Activated T-helper 1 cell treated with anti-CD3 and anti-CD28 coated beads, Interleukin-12 subunit alpha, Interleukin-12 subunit beta, Interleukin-2, Interleukin-4 antibody, amounts not matched to agents 30 ng/mL and 10 ng/mL and 1 ng/mL, durations not matched to agents 14 hours and 24 hours and 36 hours (primary cell): ENCODE data around the gene ATP2A2. TPM values are rescaled to one million over a fixed set of nuclear protein-coding genes. Genes with fewer than 3 reads are reported as not detected.
"Not testable (repeated sequence)": the region's sequence is repeated elsewhere in the genome, so short reads cannot be mapped to it uniquely, and the experiment has no call there.

ENCODE experiments used
- DNase-seq: peaks from one replicate; pipeline ENCODE4 v3.0.0; 2021; ENCODE audit warnings: low spot score
- H3K27ac Mint-ChIP-seq: one replicate; pipeline ENCODE4 v1.8.0; 2021; ENCODE audit warnings: mild to moderate bottlenecking, mixed read lengths
- H3K27me3 Mint-ChIP-seq: one replicate; pipeline ENCODE4 v1.8.0; 2022; ENCODE audit warnings: mild to moderate bottlenecking, moderate library complexity, mixed read lengths; ENCODE audit not compliant: insufficient read depth
- H3K36me3 Mint-ChIP-seq: one replicate; pipeline ENCODE4 v1.8.0; 2021; ENCODE audit warnings: low read depth, mixed read lengths
- H3K4me1 Mint-ChIP-seq: one replicate; pipeline ENCODE4 v1.8.0; 2021; ENCODE audit warnings: low read depth, mixed read lengths
- H3K4me3 Mint-ChIP-seq: one replicate; pipeline ENCODE4 v1.8.0; 2021; ENCODE audit warnings: mild to moderate bottlenecking, moderate library complexity, mixed read lengths
- H3K9me3 Mint-ChIP-seq: one replicate; pipeline ENCODE4 v1.8.0; 2021; ENCODE audit warnings: mixed read lengths
- intact Hi-C: fragments of 100-400 bp; cut with micrococcal nuclease; formaldehyde crosslinking; loops from one replicate; pipeline ENCODE4 v1.15.1; 2024
- total RNA-seq: library from RNA; stranded (reverse); gene quantifications from 2 replicates; pipeline ENCODE4 v1.2.3, GENCODE V29; 2022

Gene ATP2A2
- total RNA-seq, 1 donor from 2014 or later = 208 TPM

- peaks cover 23% of the 10 kb centered on the region for H3K36me3 Mint-ChIP-seq
- peaks cover 40% of the 10 kb centered on the region for H3K4me1 Mint-ChIP-seq
- no peak overlapping the region for H3K27ac Mint-ChIP-seq
- DNase-seq = no peak
- no peaks in the 10 kb centered on the region for H3K27me3 Mint-ChIP-seq
- H3K9me3 Mint-ChIP-seq = no peaks in the 10 kb centered on the region
- intact Hi-C loops = loop anchor here (2.0 kb wide), 1 partner anchor 35 kb away; no protein-coding TSS in a partner anchor
- no peak overlapping the region for H3K4me3 Mint-ChIP-seq
Observed at GRCh38 chr12:110317911-110318310, 36.9 kb downstream of the ATP2A2 start.

GRCh38 chr12:110320550-110320949, 39.5 kb downstream of the ATP2A2 start:
- H3K36me3 Mint-ChIP-seq = peaks cover 15% of the 10 kb centered on the region
- H3K4me3 Mint-ChIP-seq = no peak overlapping the region
- H3K9me3 Mint-ChIP-seq = no peaks in the 10 kb centered on the region
- peaks cover 22% of the 10 kb centered on the region for H3K4me1 Mint-ChIP-seq
- H3K27me3 Mint-ChIP-seq = no peaks in the 10 kb centered on the region
- intact Hi-C loops = no loop called here
- DNase-seq = no peak
- no peak overlapping the region for H3K27ac Mint-ChIP-seq

GRCh38 chr12:110329710-110330109, 48.7 kb downstream of the ATP2A2 start:
- Mint-ChIP-seq H3K9me3 (no peaks in the 10 kb centered on the region), H3K4me3 (no peak overlapping the region), H3K27me3 (no peaks in the 10 kb centered on the region), H3K27ac (no peak overlapping the region), H3K36me3 (peaks cover 47% of the 10 kb centered on the region), H3K4me1 (peaks cover 19% of the 10 kb centered on the region)
- DNase-seq = no peak
- intact Hi-C loops = no loop called here

DNA sequence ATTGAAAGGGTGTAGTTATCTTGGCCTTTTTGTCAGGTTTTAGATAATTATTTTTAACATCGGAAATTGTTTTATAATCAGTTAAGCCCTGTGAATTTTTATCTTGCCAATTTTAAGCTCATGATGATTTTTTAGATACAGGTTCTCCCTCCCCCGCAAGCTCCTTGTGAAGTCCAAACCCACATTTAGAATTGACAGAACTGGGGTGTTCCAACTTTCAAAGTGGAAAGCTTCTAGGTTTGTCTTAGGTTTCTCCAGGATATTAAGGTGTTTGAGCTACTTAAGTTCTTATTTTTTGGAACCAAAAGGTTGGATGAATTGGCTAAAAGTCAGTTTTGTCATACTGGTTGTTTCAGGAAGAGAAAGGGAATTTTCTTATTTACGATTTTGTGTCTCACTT, 49.1 kb downstream of the ATP2A2 start:
- Mint-ChIP-seq H3K4me1 (peaks cover 19% of the 10 kb centered on the region), H3K9me3 (no peaks in the 10 kb centered on the region), H3K36me3 (peaks cover 50% of the 10 kb centered on the region), H3K27ac (no peak overlapping the region), H3K4me3 (no peak overlapping the region), H3K27me3 (no peaks in the 10 kb centered on the region)
- DNase-seq = no peak
- intact Hi-C loops = no loop called here

- Mint-ChIP-seq H3K4me3 (no peak overlapping the region), H3K27ac (no peak overlapping the region)
Observed at GRCh38 chr12:110330544-110330943, 49.5 kb downstream of the ATP2A2 start.

GRCh38 chr12:110333201-110333600, 52.2 kb downstream of the ATP2A2 start:
- intact Hi-C loops = no loop called here
- Mint-ChIP-seq H3K36me3 (peaks cover 48% of the 10 kb centered on the region), H3K4me1 (peaks cover 13% of the 10 kb centered on the region), H3K4me3 (no peak overlapping the region), H3K27me3 (no peaks in the 10 kb centered on the region), H3K9me3 (no peaks in the 10 kb centered on the region), H3K27ac (no peak overlapping the region)
- DNase-seq = no peak

More at GRCh38 chr12:110330544-110330943, 49.5 kb downstream of the ATP2A2 start:
- no peaks in the 10 kb centered on the region for H3K9me3 Mint-ChIP-seq
- H3K27me3 Mint-ChIP-seq = no peaks in the 10 kb centered on the region
- H3K4me1 Mint-ChIP-seq = peaks cover 19% of the 10 kb centered on the region
- H3K36me3 Mint-ChIP-seq = peaks cover 53% of the 10 kb centered on the region
- intact Hi-C loops = no loop called here
- no peak for DNase-seq

DNA sequence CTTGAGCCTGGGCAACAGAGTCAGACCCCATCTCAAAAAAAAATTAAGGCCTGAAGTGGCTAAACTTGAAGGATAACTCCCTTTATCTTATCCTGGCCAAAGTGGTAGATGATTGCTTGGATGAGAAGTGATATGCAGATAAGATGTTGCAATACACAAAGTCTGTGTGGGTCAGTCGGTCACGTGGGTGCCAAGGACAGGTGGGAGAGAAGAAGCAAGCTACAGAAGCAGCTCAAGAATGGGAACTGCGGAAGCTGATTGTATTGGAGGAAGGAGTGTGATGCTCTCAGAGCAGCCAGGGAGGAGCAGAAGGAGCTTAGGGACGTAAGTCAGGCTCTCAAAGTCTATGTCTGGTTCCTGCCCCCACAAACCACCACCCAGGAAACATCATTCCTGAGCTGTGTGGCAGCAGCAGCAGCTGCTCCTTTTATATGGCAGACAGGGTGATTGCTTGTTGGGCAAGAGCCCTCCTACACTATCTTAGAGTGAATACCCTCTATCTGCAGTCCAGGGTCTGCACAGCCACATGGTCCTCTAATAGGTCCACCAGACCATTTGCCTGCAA, 54.5 kb downstream of the ATP2A2 start:
- H3K4me3 Mint-ChIP-seq = no peak overlapping the region
- DNase-seq = no peak
- no peaks in the 10 kb centered on the region for H3K9me3 Mint-ChIP-seq
- H3K36me3 Mint-ChIP-seq = peaks cover 59% of the 10 kb centered on the region
- H3K4me1 Mint-ChIP-seq = peaks cover 6% of the 10 kb centered on the region
- peak overlapping the region; percentile 36 for H3K27ac Mint-ChIP-seq
- intact Hi-C loops = no loop called here
- no peaks in the 10 kb centered on the region for H3K27me3 Mint-ChIP-seq

- Mint-ChIP-seq H3K9me3 (no peaks in the 10 kb centered on the region), H3K36me3 (peaks cover 66% of the 10 kb centered on the region), H3K27me3 (no peaks in the 10 kb centered on the region), H3K4me1 (no peaks in the 10 kb centered on the region), H3K27ac (no peak overlapping the region), H3K4me3 (no peak overlapping the region)
- intact Hi-C loops = no loop called here
- DNase-seq = no peak
Observed at GRCh38 chr12:110337912-110338710, 57.1 kb downstream of the ATP2A2 start.

GRCh38 chr12:110338754-110339153, 57.7 kb downstream of the ATP2A2 start:
- H3K9me3 Mint-ChIP-seq = no peaks in the 10 kb centered on the region
- no peaks in the 10 kb centered on the region for H3K4me1 Mint-ChIP-seq
- no peaks in the 10 kb centered on the region for H3K27me3 Mint-ChIP-seq
- H3K4me3 Mint-ChIP-seq = no peak overlapping the region
- H3K36me3 Mint-ChIP-seq = peaks cover 69% of the 10 kb centered on the region
- intact Hi-C loops = no loop called here
- no peak overlapping the region for H3K27ac Mint-ChIP-seq
- DNase-seq = no peak

- Mint-ChIP-seq H3K4me3 (no peak overlapping the region), H3K27me3 (no peaks in the 10 kb centered on the region), H3K27ac (no peak overlapping the region), H3K4me1 (no peaks in the 10 kb centered on the region), H3K9me3 (no peaks in the 10 kb centered on the region), H3K36me3 (peaks cover 70% of the 10 kb centered on the region)
- no peak for DNase-seq
- intact Hi-C loops = no loop called here
Observed at GRCh38 chr12:110339184-110339952, 58.3 kb downstream of the ATP2A2 start.

DNA sequence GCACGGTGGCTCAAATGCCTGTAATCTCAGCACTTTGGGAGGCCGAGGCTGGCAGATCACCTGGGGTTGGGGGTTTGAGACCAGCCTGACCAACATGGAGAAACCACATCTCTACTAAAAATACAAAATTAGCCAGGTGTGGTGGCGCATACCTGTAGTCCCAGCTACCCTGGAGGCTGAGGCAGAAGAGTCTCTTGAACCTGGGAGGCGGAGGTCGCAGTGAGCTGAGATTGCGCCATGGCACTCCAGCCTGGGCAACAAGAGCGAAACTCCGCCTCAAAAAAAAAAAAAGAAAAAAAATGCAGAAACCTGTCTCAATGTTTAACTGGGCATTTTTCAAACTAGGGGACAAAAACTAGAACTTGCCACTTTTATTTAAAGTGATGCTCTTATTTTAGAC, 59.2 kb downstream of the ATP2A2 start:
- H3K27me3 Mint-ChIP-seq, H3K27ac Mint-ChIP-seq, H3K4me1 Mint-ChIP-seq, DNase-seq, H3K9me3 Mint-ChIP-seq, H3K4me3 Mint-ChIP-seq, intact Hi-C loops: not testable (repeated sequence)
- H3K36me3 Mint-ChIP-seq = peaks cover 73% of the 10 kb centered on the region

GRCh38 chr12:110340706-110341105, 59.7 kb downstream of the ATP2A2 start:
- H3K27ac Mint-ChIP-seq = no peak overlapping the region
- DNase-seq = no peak
- peaks cover 71% of the 10 kb centered on the region for H3K36me3 Mint-ChIP-seq
- H3K4me3 Mint-ChIP-seq = no peak overlapping the region
- H3K9me3 Mint-ChIP-seq = no peaks in the 10 kb centered on the region
- H3K4me1 Mint-ChIP-seq = no peaks in the 10 kb centered on the region
- H3K27me3 Mint-ChIP-seq = no peaks in the 10 kb centered on the region
- intact Hi-C loops = no loop called here

DNA sequence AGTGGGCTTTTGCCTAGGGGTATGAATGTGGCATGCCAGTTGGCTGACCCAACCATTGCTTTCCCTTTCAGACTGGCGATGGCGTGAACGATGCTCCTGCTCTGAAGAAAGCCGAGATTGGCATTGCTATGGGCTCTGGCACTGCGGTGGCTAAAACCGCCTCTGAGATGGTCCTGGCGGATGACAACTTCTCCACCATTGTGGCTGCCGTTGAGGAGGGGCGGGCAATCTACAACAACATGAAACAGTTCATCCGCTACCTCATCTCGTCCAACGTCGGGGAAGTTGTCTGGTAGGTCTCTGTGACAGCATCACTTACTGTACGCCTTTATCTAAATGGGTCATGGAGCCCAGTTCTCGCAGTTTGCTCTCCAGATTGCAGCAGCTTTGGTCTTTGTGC, 61.1 kb downstream of the ATP2A2 start:
- Mint-ChIP-seq H3K36me3 (peaks cover 72% of the 10 kb centered on the region), H3K4me3 (no peak overlapping the region), H3K27ac (no peak overlapping the region), H3K4me1 (peaks cover 10% of the 10 kb centered on the region), H3K27me3 (no peaks in the 10 kb centered on the region), H3K9me3 (no peaks in the 10 kb centered on the region)
- intact Hi-C loops = no loop called here
- DNase-seq = no peak
